Testis (tissue), 3 donors: ENCODE results near the gene CLIP3. TPM values are rescaled to one million over a fixed set of nuclear protein-coding genes. Genes with fewer than 3 reads are reported as not detected.

Experiments
- DNase-seq: peaks from one replicate; pipeline ENCODE4 v3.0.0-alpha.2; 2019
- H3K27ac ChIP-seq, 2 donors: fragments of 200-600 bp; sonication (generic); one replicate each; pipeline ENCODE4 v1.5.1; 2019
- H3K27me3 ChIP-seq: fragments of 200-600 bp; sonication (generic); one replicate; pipeline ENCODE4 v1.5.1; 2019
- H3K36me3 ChIP-seq: fragments of 200-600 bp; sonication (generic); one replicate; pipeline ENCODE4 v1.5.1; 2017; ENCODE audit warnings: low read depth; ENCODE audit errors: missing control alignments
- H3K4me1 ChIP-seq: fragments of 200-600 bp; sonication (generic); one replicate; pipeline ENCODE4 v1.5.1; 2019
- H3K4me3 ChIP-seq, 2 donors: fragments of 200-600 bp; sonication (generic); one replicate each; pipeline ENCODE4 v1.5.1; 2017 to 2019
- H3K9me3 ChIP-seq: fragments of 200-600 bp; sonication (generic); one replicate; pipeline ENCODE4 v1.5.1; 2017
- POLR2A ChIP-seq: fragments of 450-650 bp; IDR thresholded peaks from one replicate; pipeline ENCODE4 v1.6.1; 2017; ENCODE audit warnings: antibody characterized with exemption, mild to moderate bottlenecking, moderate library complexity
- WGBS, 2 donors: methylation state at CpG; one replicate each; pipeline ENCODE4 v1.1.5; 2018; 5-methylcytosine and 5-hydroxymethylcytosine counted together
- intact Hi-C: fragments of 100-400 bp; cut with DNase I; formaldehyde crosslinking; loops from one replicate; pipeline ENCODE4 v1.15.1; 2023; ENCODE audit warnings: low total_unique reads
- polyA plus RNA-seq: library from polyadenylated mRNA; stranded (reverse); fragments of 350-450 nt; fragmentation: Illumina TruSeq; extraction: RNeasy Lipid Tissue Mini Kit (QIAGEN cat#74804); gene quantifications from one replicate; pipeline ENCODE4 v1.2.3, GENCODE V29; 2014; ENCODE audit warnings: low read depth, low replicate concordance; ENCODE audit not compliant: insufficient read depth
- total RNA-seq, 2 donors: library from RNA; depleted of rRNA; stranded (reverse); fragments of >200 nt; gene quantifications; one replicate each; pipeline ENCODE4 v1.2.3, GENCODE V29; 2016
- TF ChIP-seq, protein P1 (sequence below), 3 experiments: fragments of 450-650 bp in 2 of 3; fragments of 200-600 bp in 1 of 3; sonication (generic) in 1 of 3; IDR thresholded peaks; one replicate each; pipeline ENCODE4 v1.5.1; 2016 to 2019; ENCODE audit warnings: antibody characterized with exemption in 3 of 3, mild to moderate bottlenecking in 2 of 3, moderate library complexity in 1 of 3

CLIP3 gene
- total and polyA plus RNA-seq, 3 donors from 2014 or later, result 18.2 to 24.2 (median 20.7) TPM

DNA sequence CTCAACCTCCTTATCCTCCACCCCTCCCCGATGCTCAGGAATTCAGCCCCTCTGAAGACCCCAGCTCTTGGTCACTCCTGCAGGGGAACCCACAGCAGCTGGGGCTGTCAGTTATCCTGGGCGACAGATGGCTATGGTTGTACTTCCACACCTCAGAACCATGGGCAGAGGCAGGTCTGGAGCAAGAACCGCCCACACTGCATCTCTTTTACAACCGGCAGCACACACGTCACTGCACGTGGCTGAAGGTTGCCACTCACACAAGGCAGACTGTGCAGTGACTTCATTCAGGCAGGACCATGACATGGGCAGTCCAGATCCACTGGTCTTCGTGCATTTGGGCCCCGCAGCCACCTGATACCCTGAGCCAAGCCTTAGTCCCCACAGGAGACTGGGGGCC lies 59.2 kb downstream of the CLIP3 start:
- H3K4me1 ChIP-seq, result no peaks in the 10 kb centered on the region
- H3K9me3 ChIP-seq, result no peaks in the 10 kb centered on the region
- no peaks in the 10 kb centered on the region for H3K27me3 ChIP-seq
- no peak for DNase-seq
- H3K27ac ChIP-seq, result no peak overlapping the region
- H3K36me3 ChIP-seq, result no peaks in the 10 kb centered on the region
- WGBS, 2 donors, result 37 to 56% methylated on average over 6 to 8 of the region's 8 CpGs
- intact Hi-C loops, result no loop called here
- H3K4me3 ChIP-seq, result no peak overlapping the region
- no peak for TF ChIP-seq POLR2A
- TF ChIP-seq, protein P1, sequence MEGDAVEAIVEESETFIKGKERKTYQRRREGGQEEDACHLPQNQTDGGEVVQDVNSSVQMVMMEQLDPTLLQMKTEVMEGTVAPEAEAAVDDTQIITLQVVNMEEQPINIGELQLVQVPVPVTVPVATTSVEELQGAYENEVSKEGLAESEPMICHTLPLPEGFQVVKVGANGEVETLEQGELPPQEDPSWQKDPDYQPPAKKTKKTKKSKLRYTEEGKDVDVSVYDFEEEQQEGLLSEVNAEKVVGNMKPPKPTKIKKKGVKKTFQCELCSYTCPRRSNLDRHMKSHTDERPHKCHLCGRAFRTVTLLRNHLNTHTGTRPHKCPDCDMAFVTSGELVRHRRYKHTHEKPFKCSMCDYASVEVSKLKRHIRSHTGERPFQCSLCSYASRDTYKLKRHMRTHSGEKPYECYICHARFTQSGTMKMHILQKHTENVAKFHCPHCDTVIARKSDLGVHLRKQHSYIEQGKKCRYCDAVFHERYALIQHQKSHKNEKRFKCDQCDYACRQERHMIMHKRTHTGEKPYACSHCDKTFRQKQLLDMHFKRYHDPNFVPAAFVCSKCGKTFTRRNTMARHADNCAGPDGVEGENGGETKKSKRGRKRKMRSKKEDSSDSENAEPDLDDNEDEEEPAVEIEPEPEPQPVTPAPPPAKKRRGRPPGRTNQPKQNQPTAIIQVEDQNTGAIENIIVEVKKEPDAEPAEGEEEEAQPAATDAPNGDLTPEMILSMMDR (IDR thresholded peaks at IDR 0.05), result no peak

DNA sequence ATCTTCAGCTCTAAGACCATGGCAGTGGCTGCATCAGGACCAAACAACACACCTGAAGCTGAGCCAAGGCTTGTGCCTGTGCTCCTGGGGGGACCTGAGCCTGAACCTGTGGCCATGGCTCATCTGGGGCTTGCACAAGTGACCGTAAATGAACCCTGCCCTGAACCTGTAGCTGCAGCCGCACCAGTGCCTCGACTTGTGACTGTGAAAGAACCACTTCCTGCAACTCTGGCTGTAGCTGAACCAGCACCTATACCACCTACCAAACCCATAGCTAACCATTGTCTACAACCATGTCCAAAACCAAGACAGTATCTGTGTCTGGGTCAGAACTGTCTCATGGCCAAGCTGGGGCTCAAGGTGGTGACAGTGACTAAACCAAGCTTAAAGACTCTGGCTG lies 65.9 kb downstream of the CLIP3 start:
- Histone ChIP-seq H3K4me3 (no peak overlapping the region), H3K27me3 (no peaks in the 10 kb centered on the region), H3K36me3 (no peaks in the 10 kb centered on the region), H3K9me3 (no peaks in the 10 kb centered on the region), H3K27ac (no peak overlapping the region), H3K4me1 (no peaks in the 10 kb centered on the region)
- TF ChIP-seq POLR2A, result no peak
- TF ChIP-seq, protein P1 (IDR thresholded peaks at IDR 0.05), result no peak
- no peak for DNase-seq
- 85% methylated on average over 3 of the region's 3 CpGs; no CpG with 5 or more reads in 1 of the 2 donors for WGBS, 2 donors
- intact Hi-C loops, result no loop called here

Other genes with a start within 250 kb of the CLIP3 start
- gene PRODH2, start 220.0 kb downstream of the CLIP3 start, total RNA-seq, result 1 to 10 TPM in 1 of 2 donors, under 1 TPM in 1; 0.99 to 1.3 TPM
- 2.7 TPM for gene PRODH2, start 220.0 kb downstream of the CLIP3 start, polyA plus RNA-seq
- 1 to 10 TPM; 1.8 to 2.7 TPM for gene NPHS1, start 180.4 kb downstream of the CLIP3 start, total RNA-seq
- 3.8 TPM for gene NPHS1, start 180.4 kb downstream of the CLIP3 start, polyA plus RNA-seq
- under 1 TPM; 0.56 to 0.87 TPM for gene KIRREL2, start 176.0 kb downstream of the CLIP3 start, total RNA-seq
- gene KIRREL2, start 176.0 kb downstream of the CLIP3 start, polyA plus RNA-seq, result 0.84 TPM
- gene APLP1, start 164.3 kb downstream of the CLIP3 start, total RNA-seq, result 10 to 100 TPM; 45.7 to 54.3 TPM
- 37.9 TPM for gene APLP1, start 164.3 kb downstream of the CLIP3 start, polyA plus RNA-seq
- 1 to 10 TPM; 3.8 to 6.0 TPM for gene NFKBID, start 132.3 kb downstream of the CLIP3 start, total RNA-seq
- gene NFKBID, start 132.3 kb downstream of the CLIP3 start, polyA plus RNA-seq, result 2.8 TPM
- 1 to 10 TPM in 1 of 2 donors, under 1 TPM in 1; 0.87 to 3.5 TPM for gene HCST, start 130.3 kb downstream of the CLIP3 start, total RNA-seq
- gene HCST, start 130.3 kb downstream of the CLIP3 start, polyA plus RNA-seq, result 16.8 TPM
- gene TYROBP, start 124.6 kb downstream of the CLIP3 start, total RNA-seq, result 10 to 100 TPM in 1 of 2 donors, 1 to 10 TPM in 1; 2.9 to 21.7 TPM
- 77.5 TPM for gene TYROBP, start 124.6 kb downstream of the CLIP3 start, polyA plus RNA-seq
- gene LRFN3, start 96.5 kb downstream of the CLIP3 start, total RNA-seq, result 10 to 100 TPM; 27.6 to 31.7 TPM
- gene LRFN3, start 96.5 kb downstream of the CLIP3 start, polyA plus RNA-seq, result 12.7 TPM
- gene SDHAF1, start 37.7 kb downstream of the CLIP3 start, total RNA-seq, result 10 to 100 TPM; 40.6 to 55.0 TPM
- gene SDHAF1, start 37.7 kb downstream of the CLIP3 start, polyA plus RNA-seq, result 13.0 TPM
- gene SYNE4, start 24.1 kb downstream of the CLIP3 start, total RNA-seq, result 1 to 10 TPM in 1 of 2 donors, under 1 TPM in 1; 0.68 to 1.3 TPM
- gene SYNE4, start 24.1 kb downstream of the CLIP3 start, polyA plus RNA-seq, result 1.8 TPM
- gene ALKBH6, start 18.7 kb downstream of the CLIP3 start, total RNA-seq, result 10 to 100 TPM; 22.8 to 26.3 TPM
- gene ALKBH6, start 18.7 kb downstream of the CLIP3 start, polyA plus RNA-seq, result 11.9 TPM
- 10 to 100 TPM; 25.0 to 34.2 TPM for gene THAP8, start 21.4 kb upstream of the CLIP3 start, total RNA-seq
- 25.8 TPM for gene THAP8, start 21.4 kb upstream of the CLIP3 start, polyA plus RNA-seq
- gene WDR62, start 22.0 kb upstream of the CLIP3 start, total RNA-seq, result 100 to 1,000 TPM in 1 of 2 donors, 10 to 100 TPM in 1; 72.3 to 106 TPM
- gene WDR62, start 22.0 kb upstream of the CLIP3 start, polyA plus RNA-seq, result 178 TPM
- 1 to 10 TPM; 3.3 to 3.4 TPM for gene OVOL3, start 78.3 kb upstream of the CLIP3 start, total RNA-seq
- gene OVOL3, start 78.3 kb upstream of the CLIP3 start, polyA plus RNA-seq, result 2.6 TPM
- 100 to 1,000 TPM; 106 to 116 TPM for gene POLR2I, start 82.0 kb upstream of the CLIP3 start, total RNA-seq
- gene POLR2I, start 82.0 kb upstream of the CLIP3 start, polyA plus RNA-seq, result 307 TPM
- gene TBCB, start 82.6 kb upstream of the CLIP3 start, total RNA-seq, result 100 to 1,000 TPM; 177 to 226 TPM
- gene TBCB, start 82.6 kb upstream of the CLIP3 start, polyA plus RNA-seq, result 195 TPM
- gene CAPNS1, start 107.2 kb upstream of the CLIP3 start, total RNA-seq, result 100 to 1,000 TPM; 147 to 190 TPM
- gene CAPNS1, start 107.2 kb upstream of the CLIP3 start, polyA plus RNA-seq, result 957 TPM
- 1 to 10 TPM in 1 of 2 donors, under 1 TPM in 1; 0.79 to 4.8 TPM for gene COX7A1, start 119.6 kb upstream of the CLIP3 start, total RNA-seq
- 25.4 TPM for gene COX7A1, start 119.6 kb upstream of the CLIP3 start, polyA plus RNA-seq
- 10 to 100 TPM in 1 of 2 donors, 1 to 10 TPM in 1; 7.7 to 10.3 TPM for gene ZNF565, start 181.8 kb upstream of the CLIP3 start, total RNA-seq
- gene ZNF565, start 181.8 kb upstream of the CLIP3 start, polyA plus RNA-seq, result 11.6 TPM
- 10 to 100 TPM; 37.1 to 40.4 TPM for gene ZNF146, start 182.2 kb upstream of the CLIP3 start, total RNA-seq
- gene ZNF146, start 182.2 kb upstream of the CLIP3 start, polyA plus RNA-seq, result 12.9 TPM